Osteocyte (in vitro differentiated cells): ENCODE measurements around the gene RBM20. TPM values are rescaled to one million over a fixed set of nuclear protein-coding genes. Genes with fewer than 3 reads are reported as not detected.

ENCODE experiments used
- DNase-seq: peaks from one replicate; pipeline ENCODE4 v3.0.0; 2021; ENCODE audit warnings: mixed read lengths; ENCODE audit not compliant: unreplicated experiment; ENCODE audit errors: extremely low spot score
- H3K27ac Mint-ChIP-seq: one replicate; pipeline ENCODE4 v1.8.0; 2021; ENCODE audit warnings: mild to moderate bottlenecking, mixed read lengths; ENCODE audit not compliant: unreplicated experiment
- H3K27me3 Mint-ChIP-seq: one replicate; pipeline ENCODE4 v1.8.0; 2021; ENCODE audit warnings: mixed read lengths; ENCODE audit not compliant: unreplicated experiment
- H3K36me3 Mint-ChIP-seq: one replicate; pipeline ENCODE4 v1.8.0; 2021; ENCODE audit warnings: mixed read lengths; ENCODE audit not compliant: unreplicated experiment
- H3K4me1 Mint-ChIP-seq: one replicate; pipeline ENCODE4 v1.8.0; 2021; ENCODE audit warnings: mixed read lengths; ENCODE audit not compliant: unreplicated experiment
- H3K4me3 Mint-ChIP-seq: one replicate; pipeline ENCODE4 v1.8.0; 2021; ENCODE audit warnings: mild to moderate bottlenecking, moderate library complexity, mixed read lengths; ENCODE audit not compliant: unreplicated experiment
- H3K9me3 Mint-ChIP-seq: one replicate; pipeline ENCODE4 v1.8.0; 2021; ENCODE audit warnings: mixed read lengths; ENCODE audit not compliant: unreplicated experiment
- total RNA-seq: library from RNA; stranded (reverse); gene quantifications from 2 replicates; pipeline ENCODE4 v1.2.1, GENCODE V29; 2021
- TF ChIP-seq, protein P1 (sequence below): fragments of 200-600 bp; sonication (generic); IDR thresholded peaks from 2 replicates; pipeline ENCODE4 v1.5.0; 2021; ENCODE audit warnings: antibody characterized with exemption, mild to moderate bottlenecking, moderate library complexity

The RBM20 gene
- total RNA-seq, 1 donor from 2014 or later: 1.6 TPM

DNA sequence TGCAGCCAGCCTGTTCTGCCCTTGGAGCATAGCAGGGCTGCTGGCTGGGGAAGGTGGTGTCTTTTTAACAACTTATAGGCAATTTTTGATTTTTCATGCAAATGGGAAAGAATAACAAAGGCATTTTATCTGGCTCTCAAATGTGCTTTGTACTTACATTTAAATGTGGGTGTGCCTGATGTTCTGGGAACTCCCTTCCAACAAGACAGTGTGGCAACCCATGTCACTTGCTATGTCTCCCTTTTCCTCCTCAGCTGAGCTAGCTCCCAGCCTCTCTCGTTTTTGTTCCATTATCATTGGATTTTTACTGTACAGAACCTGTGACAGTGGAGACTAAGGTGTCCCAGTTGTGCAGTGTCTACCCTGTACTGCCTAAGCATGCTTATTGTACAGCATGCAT is 134.1 kb downstream of the RBM20 start:
- Mint-ChIP-seq H3K27me3 (peaks cover 6% of the 10 kb centered on the region), H3K4me1 (peaks cover 2% of the 10 kb centered on the region), H3K36me3 (no peaks in the 10 kb centered on the region), H3K27ac (no peak overlapping the region), H3K9me3 (no peaks in the 10 kb centered on the region), H3K4me3 (no peak overlapping the region)
- DNase-seq: no peak
- TF ChIP-seq, protein P1, sequence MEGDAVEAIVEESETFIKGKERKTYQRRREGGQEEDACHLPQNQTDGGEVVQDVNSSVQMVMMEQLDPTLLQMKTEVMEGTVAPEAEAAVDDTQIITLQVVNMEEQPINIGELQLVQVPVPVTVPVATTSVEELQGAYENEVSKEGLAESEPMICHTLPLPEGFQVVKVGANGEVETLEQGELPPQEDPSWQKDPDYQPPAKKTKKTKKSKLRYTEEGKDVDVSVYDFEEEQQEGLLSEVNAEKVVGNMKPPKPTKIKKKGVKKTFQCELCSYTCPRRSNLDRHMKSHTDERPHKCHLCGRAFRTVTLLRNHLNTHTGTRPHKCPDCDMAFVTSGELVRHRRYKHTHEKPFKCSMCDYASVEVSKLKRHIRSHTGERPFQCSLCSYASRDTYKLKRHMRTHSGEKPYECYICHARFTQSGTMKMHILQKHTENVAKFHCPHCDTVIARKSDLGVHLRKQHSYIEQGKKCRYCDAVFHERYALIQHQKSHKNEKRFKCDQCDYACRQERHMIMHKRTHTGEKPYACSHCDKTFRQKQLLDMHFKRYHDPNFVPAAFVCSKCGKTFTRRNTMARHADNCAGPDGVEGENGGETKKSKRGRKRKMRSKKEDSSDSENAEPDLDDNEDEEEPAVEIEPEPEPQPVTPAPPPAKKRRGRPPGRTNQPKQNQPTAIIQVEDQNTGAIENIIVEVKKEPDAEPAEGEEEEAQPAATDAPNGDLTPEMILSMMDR: no peak

- H3K4me3 Mint-ChIP-seq: no peak overlapping the region
- no peaks in the 10 kb centered on the region for H3K36me3 Mint-ChIP-seq
- H3K9me3 Mint-ChIP-seq: no peaks in the 10 kb centered on the region
- no peak overlapping the region for H3K27ac Mint-ChIP-seq
- DNase-seq: no peak
- TF ChIP-seq, protein P1: no peak
- H3K4me1 Mint-ChIP-seq: peaks cover 7% of the 10 kb centered on the region
- H3K27me3 Mint-ChIP-seq: peaks cover 6% of the 10 kb centered on the region
Measured at GRCh38 chr10:110779489-110779888, 135.4 kb downstream of the RBM20 start.

- H3K9me3 Mint-ChIP-seq: no peaks in the 10 kb centered on the region
Measured at GRCh38 chr10:110780704-110781103, 136.6 kb downstream of the RBM20 start.

GRCh38 chr10:110781139-110781538 is 137.0 kb downstream of the RBM20 start:
- TF ChIP-seq, protein P1: no peak
- Mint-ChIP-seq H3K27me3 (peaks cover 6% of the 10 kb centered on the region), H3K9me3 (no peaks in the 10 kb centered on the region), H3K27ac (no peak overlapping the region), H3K4me3 (no peak overlapping the region), H3K4me1 (peaks cover 10% of the 10 kb centered on the region), H3K36me3 (no peaks in the 10 kb centered on the region)
- DNase-seq: no peak

More at GRCh38 chr10:110780704-110781103, 136.6 kb downstream of the RBM20 start:
- Mint-ChIP-seq H3K27ac (no peak overlapping the region), H3K4me1 (peaks cover 6% of the 10 kb centered on the region), H3K36me3 (no peaks in the 10 kb centered on the region), H3K27me3 (peaks cover 6% of the 10 kb centered on the region), H3K4me3 (no peak overlapping the region)
- TF ChIP-seq, protein P1: no peak
- DNase-seq: no peak

- no peak overlapping the region for H3K27ac Mint-ChIP-seq
- H3K27me3 Mint-ChIP-seq: peaks cover 6% of the 10 kb centered on the region
- H3K4me3 Mint-ChIP-seq: no peak overlapping the region
- TF ChIP-seq, protein P1: no peak
- no peaks in the 10 kb centered on the region for H3K9me3 Mint-ChIP-seq
- DNase-seq: no peak
- peaks cover 12% of the 10 kb centered on the region for H3K4me1 Mint-ChIP-seq
- no peaks in the 10 kb centered on the region for H3K36me3 Mint-ChIP-seq
Measured at GRCh38 chr10:110782616-110783015, 138.5 kb downstream of the RBM20 start.
